GM21381 (cell line): ENCODE results near the gene EIF2B5.

Experiments used
- ATAC-seq: cut with Tn5 transposase; IDR thresholded peaks from one replicate; pipeline ENCODE4 v1.9.1; 2021; ENCODE audit warnings: mild to moderate bottlenecking, moderate library complexity; ENCODE audit not compliant: unreplicated experiment

Gene EIF2B5

DNA sequence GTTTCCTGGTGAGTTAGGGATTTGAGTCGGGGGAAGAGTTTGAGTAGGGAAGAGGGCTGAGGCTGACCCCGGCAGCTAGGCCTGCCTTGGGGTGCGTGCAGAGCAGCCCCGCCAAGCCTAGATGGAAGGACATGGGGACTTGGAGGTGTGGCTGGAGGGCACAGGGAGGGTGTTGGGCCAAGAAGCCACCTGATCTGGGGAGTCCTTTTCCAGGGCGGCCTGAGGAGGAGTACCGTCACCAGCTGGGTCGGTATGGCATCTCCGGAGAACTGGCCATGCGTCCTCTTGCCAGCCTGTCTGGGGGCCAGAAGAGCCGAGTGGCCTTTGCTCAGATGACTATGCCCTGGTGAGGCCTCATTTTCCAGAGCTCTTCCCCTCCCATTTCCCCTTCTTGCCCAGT lies 57.7 kb downstream of the EIF2B5 start:
- no peak for ATAC-seq

- ATAC-seq: no peak
Measured at GRCh38 chr3:184193991-184194539, 58.9 kb downstream of the EIF2B5 start.
